Hypothalamus (tissue), 51 donors: Measurements from ENCODE around the gene RTEL1.

Experiments used
- DNase-seq, 51 donors: peaks; one replicate each; lab custom pipeline; 2025; lab: John Stamatoyannopoulos, UW

The RTEL1 gene

DNA sequence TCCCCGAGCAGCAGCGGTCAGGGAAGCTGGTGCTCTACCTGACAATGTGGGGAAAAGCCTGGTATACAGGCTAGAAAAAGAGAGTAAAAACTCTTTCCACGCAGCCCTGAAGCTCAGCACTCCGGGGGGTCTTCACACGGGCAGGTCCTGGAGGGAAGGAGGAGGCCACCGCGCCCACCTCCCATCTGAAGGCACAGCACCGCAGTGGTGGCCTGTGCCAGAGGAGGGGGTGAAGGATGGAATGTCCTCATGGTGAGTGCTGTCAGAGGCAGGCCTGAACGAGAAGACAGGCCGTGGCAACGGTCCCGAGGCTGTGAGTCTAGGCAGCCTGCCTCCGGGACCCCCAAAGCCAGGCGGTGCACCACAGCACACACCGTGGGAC, 87.3 kb downstream of the RTEL1 start:
- no peak for DNase-seq
